Lower leg skin (tissue), 4 donors: Measurements from ENCODE around the gene MAGI2. TPM values are rescaled to one million over a fixed set of nuclear protein-coding genes. Genes with fewer than 3 reads are reported as not detected.

Source experiments
- DNase-seq, 2 donors: peaks; one replicate each; pipeline ENCODE4 v3.0.0-alpha.2; 2019; ENCODE audit warnings: low spot score in 2 of 2
- H3K4me3 ChIP-seq: fragments of 200-600 bp; sonication (generic); 2 replicates; pipeline ENCODE4 v1.5.1; 2017; ENCODE audit warnings: mild to moderate bottlenecking, low read depth; ENCODE audit not compliant: poor library complexity, severe bottlenecking
- CTCF ChIP-seq, 3 donors: fragments of 450-650 bp; IDR thresholded peaks; one replicate each; pipeline ENCODE4 v1.5.1; 2016; ENCODE audit warnings: antibody characterized with exemption in 3 of 3, mild to moderate bottlenecking in 3 of 3, moderate library complexity in 2 of 3
- POLR2A ChIP-seq, 2 donors: fragments of 450-650 bp; IDR thresholded peaks; one replicate each; pipeline ENCODE4 v1.6.1; 2016 to 2017; ENCODE audit warnings: antibody characterized with exemption in 2 of 2, mild to moderate bottlenecking in 1 of 2, moderate library complexity in 1 of 2
- WGBS, 2 donors: methylation state at CpG; one replicate each; pipeline ENCODE4 v1.1.5; 2018; 5-methylcytosine and 5-hydroxymethylcytosine counted together
- intact Hi-C: fragments of 100-400 bp; cut with DNase I; formaldehyde crosslinking; loops from one replicate; pipeline ENCODE4 v1.15.0; 2023; ENCODE audit warnings: low total_unique reads
- total RNA-seq, 4 donors: library from RNA; depleted of rRNA; stranded (reverse); fragments of >200 nt; gene quantifications; one replicate each; pipeline ENCODE4 v1.1.0, GENCODE V29; 2016

Gene MAGI2
- total RNA-seq, 4 donors from 2014 or later: 1.6 to 3.0 (median 2.1) TPM

GRCh38 chr7:78955329-78955728, 498.1 kb downstream of the MAGI2 start:
- no peak for DNase-seq
- WGBS, 2 donors: 80 to 88% methylated on average over 1 of the region's 1 CpG
- intact Hi-C loops: no loop called here
- no peak for TF ChIP-seq POLR2A (IDR thresholded peaks at IDR 0.05)
- TF ChIP-seq CTCF (IDR thresholded peaks at IDR 0.05): no peak
- no peak overlapping the region for H3K4me3 ChIP-seq

- WGBS, 2 donors: 49 to 51% methylated on average over 5 of the region's 5 CpGs
- no peak for DNase-seq
- intact Hi-C loops: no loop called here
- TF ChIP-seq POLR2A (IDR thresholded peaks at IDR 0.05): no peak
- TF ChIP-seq CTCF (IDR thresholded peaks at IDR 0.05): no peak
- H3K4me3 ChIP-seq: no peak overlapping the region
Measured at GRCh38 chr7:78953726-78954363, 499.6 kb downstream of the MAGI2 start.

- H3K4me3 ChIP-seq: no peak overlapping the region
- no peak for TF ChIP-seq POLR2A (IDR thresholded peaks at IDR 0.05)
- no peak for TF ChIP-seq CTCF (IDR thresholded peaks at IDR 0.05)
- intact Hi-C loops: no loop called here
- 24 to 39% methylated on average over 1 of the region's 1 CpG for WGBS, 2 donors
- no peak for DNase-seq
Measured at GRCh38 chr7:78953090-78953489, 500.4 kb downstream of the MAGI2 start.

GRCh38 chr7:78939669-78940068, 513.8 kb downstream of the MAGI2 start:
- DNase-seq: no peak
- no peak overlapping the region for H3K4me3 ChIP-seq
- WGBS, 2 donors: 67 to 71% methylated on average over 4 of the region's 4 CpGs
- TF ChIP-seq POLR2A (IDR thresholded peaks at IDR 0.05) (no peak), CTCF (IDR thresholded peaks at IDR 0.05) (no peak)
- intact Hi-C loops: no loop called here

GRCh38 chr7:78924581-78924980, 528.9 kb downstream of the MAGI2 start:
- intact Hi-C loops: no loop called here
- no peak for TF ChIP-seq CTCF (IDR thresholded peaks at IDR 0.05)
- no peak for TF ChIP-seq POLR2A (IDR thresholded peaks at IDR 0.05)
- WGBS, 2 donors: 24 to 30% methylated on average over 2 of the region's 2 CpGs
- H3K4me3 ChIP-seq: no peak overlapping the region
- no peak for DNase-seq

- TF ChIP-seq POLR2A (IDR thresholded peaks at IDR 0.05) (no peak), CTCF (IDR thresholded peaks at IDR 0.05) (no peak)
- intact Hi-C loops: no loop called here
- DNase-seq: no peak
- H3K4me3 ChIP-seq: no peak overlapping the region
Measured at GRCh38 chr7:78912781-78913180, 540.7 kb downstream of the MAGI2 start.
